ENCODE measurements around the gene KIF16B. TPM values are rescaled to one million over a fixed set of nuclear protein-coding genes. Genes with fewer than 3 reads are reported as not detected.

The KIF16B gene
- total RNA-seq, 6 donors from 2014 or later = 18.4 to 114 (median 26.3) TPM

DNA sequence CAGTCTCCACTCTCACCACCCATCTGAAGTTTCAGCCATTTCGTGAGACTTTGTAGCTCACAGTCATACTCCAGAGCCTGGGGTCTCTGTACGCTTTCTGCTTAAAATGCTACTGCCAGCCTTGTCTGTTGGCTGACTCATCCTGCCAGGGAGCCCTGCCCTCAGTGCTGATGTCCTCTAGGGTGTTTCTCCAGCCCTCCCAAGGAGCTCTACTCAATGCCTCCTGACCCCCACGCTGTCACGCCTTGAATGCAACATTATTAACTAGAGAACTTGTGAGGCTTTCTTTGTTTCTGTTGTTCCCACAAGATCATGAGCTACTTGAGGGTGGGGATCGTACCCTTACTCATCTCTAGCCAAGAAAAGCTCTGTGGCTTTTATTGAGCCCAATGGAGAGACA, 20.1 kb downstream of the KIF16B start:
- no peak overlapping the region for H3K27ac ChIP-seq
- ATAC-seq (ENCODE audit: low FRiP score in 2 of 2) = no peak
- no peaks in the 10 kb centered on the region for H3K27me3 ChIP-seq
- no peak overlapping the region for H3K4me3 ChIP-seq
- no peaks in the 10 kb centered on the region for H3K9me3 ChIP-seq
- WGBS, 2 donors = 94 to 95% methylated on average over 5 of the region's 5 CpGs
- no peaks in the 10 kb centered on the region for H3K36me3 ChIP-seq
- TF ChIP-seq POLR2A (IDR thresholded peaks at IDR 0.05) = no peak
- DNase-seq = no peak
- peaks cover 3 to 5% (median 3%) of the 10 kb centered on the region in 4 donors for H3K4me1 ChIP-seq

DNA sequence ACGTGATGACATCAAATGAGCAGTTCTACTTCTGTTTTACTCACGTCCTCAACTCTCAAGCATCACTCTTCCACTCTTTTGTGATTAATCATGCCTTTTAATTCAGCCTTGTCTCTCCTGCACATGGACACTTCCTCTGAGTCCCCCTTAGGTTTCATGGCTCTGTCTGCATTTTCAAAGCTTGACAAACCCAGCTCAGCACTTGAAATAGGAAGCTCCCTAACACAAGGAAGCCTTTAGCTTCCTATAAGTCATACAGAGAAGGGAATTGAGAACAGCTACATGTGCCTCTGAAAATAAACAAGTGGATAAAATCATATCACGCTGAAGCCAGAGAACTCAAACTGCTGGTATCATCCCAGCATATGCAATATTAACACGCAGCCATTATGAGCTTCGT, 21.2 kb downstream of the KIF16B start:
- no peak for TF ChIP-seq POLR2AphosphoS5 (IDR thresholded peaks at IDR 0.05)
- no peak for TF ChIP-seq EP300 (IDR thresholded peaks at IDR 0.05)
- Histone ChIP-seq H3K9me3 (no peaks in the 10 kb centered on the region), H3K27ac (no peak overlapping the region), H3K4me3 (no peak overlapping the region), H3K36me3 (no peaks in the 10 kb centered on the region), H3K4me1 (peaks cover 3 to 5% (median 3%) of the 10 kb centered on the region in 4 donors), H3K27me3 (no peaks in the 10 kb centered on the region)
- DNase-seq (no peak), ATAC-seq (ENCODE audit: low FRiP score in 2 of 2) (no peak)
- 68 to 74% methylated on average over 5 of the region's 5 CpGs for WGBS, 2 donors

DNA sequence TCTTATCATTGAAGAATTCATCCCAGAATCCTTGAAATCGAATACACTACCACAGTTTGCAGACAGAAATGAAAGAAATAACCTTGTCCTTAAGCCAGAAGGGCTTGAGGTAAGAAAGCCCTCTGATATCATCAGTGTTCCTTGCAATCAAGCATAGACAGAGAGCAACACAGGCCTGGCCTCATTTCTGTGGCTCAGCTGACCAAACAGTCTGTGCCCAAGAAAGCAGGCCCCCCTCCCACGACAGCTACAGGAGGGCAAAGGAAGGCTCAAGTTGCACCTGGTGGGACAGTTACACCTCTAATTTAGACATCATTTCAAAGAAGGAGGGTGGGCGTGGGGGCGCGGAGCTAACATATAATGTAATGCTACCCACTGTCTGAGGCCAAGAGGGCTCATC, 21.6 kb downstream of the KIF16B start:
- Histone ChIP-seq H3K4me1 (peaks cover 3 to 5% (median 3%) of the 10 kb centered on the region in 4 donors), H3K27me3 (no peaks in the 10 kb centered on the region), H3K9me3 (no peaks in the 10 kb centered on the region), H3K36me3 (no peaks in the 10 kb centered on the region), H3K27ac (no peak overlapping the region), H3K4me3 (no peak overlapping the region)
- DNase-seq = no peak
- TF ChIP-seq, protein P1, sequence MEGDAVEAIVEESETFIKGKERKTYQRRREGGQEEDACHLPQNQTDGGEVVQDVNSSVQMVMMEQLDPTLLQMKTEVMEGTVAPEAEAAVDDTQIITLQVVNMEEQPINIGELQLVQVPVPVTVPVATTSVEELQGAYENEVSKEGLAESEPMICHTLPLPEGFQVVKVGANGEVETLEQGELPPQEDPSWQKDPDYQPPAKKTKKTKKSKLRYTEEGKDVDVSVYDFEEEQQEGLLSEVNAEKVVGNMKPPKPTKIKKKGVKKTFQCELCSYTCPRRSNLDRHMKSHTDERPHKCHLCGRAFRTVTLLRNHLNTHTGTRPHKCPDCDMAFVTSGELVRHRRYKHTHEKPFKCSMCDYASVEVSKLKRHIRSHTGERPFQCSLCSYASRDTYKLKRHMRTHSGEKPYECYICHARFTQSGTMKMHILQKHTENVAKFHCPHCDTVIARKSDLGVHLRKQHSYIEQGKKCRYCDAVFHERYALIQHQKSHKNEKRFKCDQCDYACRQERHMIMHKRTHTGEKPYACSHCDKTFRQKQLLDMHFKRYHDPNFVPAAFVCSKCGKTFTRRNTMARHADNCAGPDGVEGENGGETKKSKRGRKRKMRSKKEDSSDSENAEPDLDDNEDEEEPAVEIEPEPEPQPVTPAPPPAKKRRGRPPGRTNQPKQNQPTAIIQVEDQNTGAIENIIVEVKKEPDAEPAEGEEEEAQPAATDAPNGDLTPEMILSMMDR (IDR thresholded peaks at IDR 0.05) = no peak
- TF ChIP-seq EP300 (IDR thresholded peaks at IDR 0.05) (no peak), POLR2A (IDR thresholded peaks at IDR 0.05) (no peak), POLR2AphosphoS5 (IDR thresholded peaks at IDR 0.05) (no peak)
- ATAC-seq (ENCODE audit: low FRiP score in 2 of 2) = no peak
- WGBS, 2 donors = 85 to 86% methylated on average over 5 of the region's 5 CpGs

DNA sequence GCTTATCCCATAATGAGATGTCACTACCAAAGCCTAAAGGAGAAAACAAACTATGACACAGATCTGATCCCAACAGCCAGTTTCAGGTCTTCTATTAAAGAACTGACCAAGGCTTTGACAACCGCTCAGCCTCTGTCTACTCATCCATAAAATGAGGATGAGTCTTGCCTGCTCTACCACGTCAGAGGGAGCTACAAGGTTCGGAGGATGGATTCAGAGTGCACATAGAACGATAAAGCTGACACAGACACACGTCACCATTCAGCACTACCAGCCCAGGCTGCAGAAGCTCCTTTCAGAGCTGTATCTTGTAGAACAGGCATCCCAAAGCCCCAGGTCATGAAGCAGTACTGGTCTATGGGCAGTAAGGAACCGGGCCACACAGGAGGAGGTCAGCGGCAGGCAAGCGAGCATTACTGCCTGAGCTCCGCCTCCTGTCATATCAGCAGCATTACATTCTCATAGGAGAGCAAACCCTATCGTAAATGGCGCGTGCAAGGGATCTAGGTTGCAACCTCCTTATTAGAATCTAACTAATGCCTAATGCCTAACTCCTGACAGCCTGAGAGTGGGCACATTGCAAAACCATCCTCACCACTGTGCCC, 25.1 kb downstream of the KIF16B start:
- 92 to 94% methylated on average over 12 of the region's 12 CpGs for WGBS, 2 donors
- no peak overlapping the region for H3K4me3 ChIP-seq
- ATAC-seq (ENCODE audit: low FRiP score in 2 of 2) (no peak), DNase-seq (no peak)
- no peak overlapping the region for H3K27ac ChIP-seq
- no peaks in the 10 kb centered on the region for H3K9me3 ChIP-seq
- H3K36me3 ChIP-seq = no peaks in the 10 kb centered on the region
- no peaks in the 10 kb centered on the region for H3K4me1 ChIP-seq
- no peaks in the 10 kb centered on the region for H3K27me3 ChIP-seq
- no peak for TF ChIP-seq EP300 (IDR thresholded peaks at IDR 0.05)
- TF ChIP-seq POLR2A (IDR thresholded peaks at IDR 0.05) = no peak
- TF ChIP-seq, protein P1 (IDR thresholded peaks at IDR 0.05) = no peak

DNA sequence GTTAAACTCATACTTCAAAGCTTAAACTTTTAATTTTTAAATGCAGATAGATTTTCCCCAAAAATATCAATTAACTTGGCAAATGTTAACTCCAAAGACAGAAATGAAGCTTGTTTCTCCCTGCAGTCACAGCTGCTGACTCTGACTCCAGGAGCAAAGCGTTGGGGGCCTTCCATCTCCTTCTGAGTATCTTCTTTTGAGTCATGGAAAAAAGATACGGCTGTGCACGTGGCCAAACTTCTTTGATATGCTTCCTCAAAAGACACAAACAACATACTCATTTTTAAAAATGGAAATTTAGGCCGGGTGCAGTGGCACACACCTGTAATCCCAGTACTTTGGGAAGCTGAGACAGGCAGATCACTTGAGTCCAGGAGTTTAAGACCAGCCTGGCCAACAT, 28.3 kb downstream of the KIF16B start:
- H3K27ac ChIP-seq = no peak overlapping the region
- no peaks in the 10 kb centered on the region for H3K4me1 ChIP-seq
- H3K4me3 ChIP-seq = no peak overlapping the region
- DNase-seq (no peak), ATAC-seq (ENCODE audit: low FRiP score in 2 of 2) (no peak)
- H3K27me3 ChIP-seq = no peaks in the 10 kb centered on the region
- H3K36me3 ChIP-seq = no peaks in the 10 kb centered on the region
- H3K9me3 ChIP-seq = no peaks in the 10 kb centered on the region
- 86 to 95% methylated on average over 4 of the region's 4 CpGs for WGBS, 2 donors
- TF ChIP-seq POLR2A (IDR thresholded peaks at IDR 0.05) (no peak), POLR2AphosphoS5 (IDR thresholded peaks at IDR 0.05) (no peak), EP300 (IDR thresholded peaks at IDR 0.05) (no peak)
- TF ChIP-seq, protein P1 (IDR thresholded peaks at IDR 0.05) = no peak

DNA sequence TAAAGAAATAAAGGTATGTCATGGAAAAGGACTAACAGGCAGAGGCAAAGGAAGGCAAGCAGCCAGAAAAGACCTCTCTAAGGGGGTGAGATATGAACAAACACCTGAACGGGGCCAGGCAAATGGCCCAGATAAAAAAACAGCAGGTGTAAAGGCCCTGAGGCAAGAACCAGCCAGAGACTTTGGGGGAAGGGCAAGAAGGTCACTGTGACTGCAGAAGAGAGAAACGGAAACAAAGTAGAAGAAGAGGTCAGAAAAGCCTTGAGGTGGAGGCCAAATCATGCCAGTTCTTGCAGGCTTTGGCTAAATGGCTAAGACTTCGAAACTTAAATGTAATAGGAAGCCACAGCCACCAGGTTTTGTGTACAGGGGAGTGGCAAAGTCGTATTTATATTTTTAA, 30.8 kb downstream of the KIF16B start:
- Histone ChIP-seq H3K4me1 (no peaks in the 10 kb centered on the region), H3K27me3 (no peaks in the 10 kb centered on the region), H3K36me3 (no peaks in the 10 kb centered on the region), H3K9me3 (no peaks in the 10 kb centered on the region), H3K4me3 (no peak overlapping the region), H3K27ac (no peak overlapping the region)
- 85 to 86% methylated on average over 4 of the region's 4 CpGs for WGBS, 2 donors
- TF ChIP-seq POLR2A (IDR thresholded peaks at IDR 0.05) (no peak), EP300 (IDR thresholded peaks at IDR 0.05) (no peak), POLR2AphosphoS5 (IDR thresholded peaks at IDR 0.05) (no peak)
- TF ChIP-seq, protein P1 (IDR thresholded peaks at IDR 0.05) = no peak
- ATAC-seq (ENCODE audit: low FRiP score in 2 of 2) (no peak), DNase-seq (no peak)
